Thyroid gland (tissue), 4 donors: ENCODE results near the gene ARHGAP45.

Experiments
- CTCF ChIP-seq, 6 experiments: fragments of 200-600 bp in 3 of 6; fragments of 450-650 bp in 3 of 6; sonication (generic) in 3 of 6; IDR thresholded peaks; one replicate each; pipeline ENCODE4 v1.5.1; 2016 to 2019; ENCODE audit warnings: antibody characterized with exemption in 6 of 6, mild to moderate bottlenecking in 2 of 6, inconsistent platforms in 1 of 6, moderate library complexity in 1 of 6
- POLR2A ChIP-seq, 2 donors: fragments of 450-650 bp; IDR thresholded peaks; one replicate each; pipeline ENCODE4 v1.6.1; 2017; ENCODE audit warnings: antibody characterized with exemption in 2 of 2, mild to moderate bottlenecking in 2 of 2, moderate library complexity in 1 of 2

- TF ChIP-seq CTCF (IDR thresholded peaks at IDR 0.05) (no peak), POLR2A (IDR thresholded peaks at IDR 0.05) (no peak)
Observed at GRCh38 chr19:1057176-1057855, 9.7 kb upstream of the ARHGAP45 start.
